Measurements from ENCODE around the gene MAML2.

DNA sequence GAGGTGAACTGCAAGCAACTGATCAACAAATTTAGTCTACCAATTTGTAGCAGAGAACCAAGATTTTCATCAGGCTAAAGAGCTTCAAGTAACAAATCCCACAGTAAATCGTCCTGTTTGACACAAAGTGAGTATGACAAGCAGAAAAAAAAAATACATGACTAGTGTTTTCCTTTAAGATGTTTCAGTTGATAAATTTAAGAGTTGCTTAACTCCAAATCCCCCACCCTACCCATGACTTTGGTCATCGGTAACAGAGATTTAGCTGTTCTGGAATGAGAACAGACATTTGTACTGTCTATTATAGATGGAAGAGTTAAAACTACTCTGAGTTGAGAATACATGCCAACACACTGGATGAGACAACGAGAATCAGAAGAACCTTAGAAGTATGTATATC lies 254.1 kb downstream of the MAML2 start:
- TF ChIP-seq, protein P1, sequence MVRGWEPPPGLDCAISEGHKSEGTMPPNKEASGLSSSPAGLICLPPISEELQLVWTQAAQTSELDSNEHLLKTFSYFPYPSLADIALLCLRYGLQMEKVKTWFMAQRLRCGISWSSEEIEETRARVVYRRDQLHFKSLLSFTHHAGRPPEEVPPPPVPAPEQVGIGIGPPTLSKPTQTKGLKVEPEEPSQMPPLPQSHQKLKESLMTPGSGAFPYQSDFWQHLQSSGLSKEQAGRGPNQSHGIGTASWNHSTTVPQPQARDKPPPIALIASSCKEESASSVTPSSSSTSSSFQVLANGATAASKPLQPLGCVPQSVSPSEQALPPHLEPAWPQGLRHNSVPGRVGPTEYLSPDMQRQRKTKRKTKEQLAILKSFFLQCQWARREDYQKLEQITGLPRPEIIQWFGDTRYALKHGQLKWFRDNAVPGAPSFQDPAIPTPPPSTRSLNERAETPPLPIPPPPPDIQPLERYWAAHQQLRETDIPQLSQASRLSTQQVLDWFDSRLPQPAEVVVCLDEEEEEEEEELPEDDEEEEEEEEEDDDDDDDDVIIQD (CRISPR knock-in tag; IDR thresholded peaks at IDR 0.05; ENCODE audit: low read depth) = no peak
- no peak for TF ChIP-seq REST (IDR thresholded peaks at IDR 0.05; ENCODE audit: borderline replicate concordance in 1 of 2, low read depth in 1 of 2, low read length in 2 of 2)
- TF ChIP-seq POLR2A (IDR thresholded peaks at IDR 0.05; ENCODE audit: insufficient read depth in 1 of 2, low read depth in 2 of 2, low read length in 2 of 2) = no peak
- no peak for TF ChIP-seq IKZF4 (CRISPR knock-in tag; IDR thresholded peaks at IDR 0.05; ENCODE audit: borderline replicate concordance, low read depth, not compliant biosample characterization)
- no peak for TF ChIP-seq EP300 (IDR thresholded peaks at IDR 0.05; ENCODE audit: low read depth in 2 of 2, low read length in 2 of 2)
- no peak for TF ChIP-seq EP300 (CRISPR knock-in tag; IDR thresholded peaks at IDR 0.05; ENCODE audit: borderline replicate concordance)
- TF ChIP-seq, protein P2, sequence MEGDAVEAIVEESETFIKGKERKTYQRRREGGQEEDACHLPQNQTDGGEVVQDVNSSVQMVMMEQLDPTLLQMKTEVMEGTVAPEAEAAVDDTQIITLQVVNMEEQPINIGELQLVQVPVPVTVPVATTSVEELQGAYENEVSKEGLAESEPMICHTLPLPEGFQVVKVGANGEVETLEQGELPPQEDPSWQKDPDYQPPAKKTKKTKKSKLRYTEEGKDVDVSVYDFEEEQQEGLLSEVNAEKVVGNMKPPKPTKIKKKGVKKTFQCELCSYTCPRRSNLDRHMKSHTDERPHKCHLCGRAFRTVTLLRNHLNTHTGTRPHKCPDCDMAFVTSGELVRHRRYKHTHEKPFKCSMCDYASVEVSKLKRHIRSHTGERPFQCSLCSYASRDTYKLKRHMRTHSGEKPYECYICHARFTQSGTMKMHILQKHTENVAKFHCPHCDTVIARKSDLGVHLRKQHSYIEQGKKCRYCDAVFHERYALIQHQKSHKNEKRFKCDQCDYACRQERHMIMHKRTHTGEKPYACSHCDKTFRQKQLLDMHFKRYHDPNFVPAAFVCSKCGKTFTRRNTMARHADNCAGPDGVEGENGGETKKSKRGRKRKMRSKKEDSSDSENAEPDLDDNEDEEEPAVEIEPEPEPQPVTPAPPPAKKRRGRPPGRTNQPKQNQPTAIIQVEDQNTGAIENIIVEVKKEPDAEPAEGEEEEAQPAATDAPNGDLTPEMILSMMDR (CRISPR knock-in tag; IDR thresholded peaks at IDR 0.05) = no peak
- TF ChIP-seq TBP (CRISPR knock-in tag; IDR thresholded peaks at IDR 0.05) = no peak
